Naive B cell (primary cell): ENCODE results near the gene CCDC124. TPM values are rescaled to one million over a fixed set of nuclear protein-coding genes. Genes with fewer than 3 reads are reported as not detected.
"Not testable (repeated sequence)": the region's sequence is repeated elsewhere in the genome, so short reads cannot be mapped to it uniquely, and the experiment has no call there.

Source experiments
- ATAC-seq, 2 donors: fragments of 150-1000 bp; cut with Tn5 transposase; 2 replicates each; pipeline ENCODE4 v1.10.0; 2021; ENCODE audit warnings: low read depth in 2 of 2, mild to moderate bottlenecking in 2 of 2, moderate library complexity in 2 of 2
- DNase-seq: peaks from one replicate; pipeline ENCODE4 v3.0.0; 2022
- H3K27ac Mint-ChIP-seq, 6 donors: one replicate each; pipeline ENCODE4 v1.8.0; 2020 to 2022; ENCODE audit warnings: mild to moderate bottlenecking in 6 of 6, mixed read lengths in 6 of 6, moderate library complexity in 5 of 6, inconsistent platforms in 2 of 6
- H3K27me3 Mint-ChIP-seq, 3 donors: one replicate each; pipeline ENCODE4 v1.8.0; 2021 to 2022; ENCODE audit warnings: mixed read lengths in 3 of 3, mild to moderate bottlenecking in 1 of 3
- H3K36me3 Mint-ChIP-seq, 2 donors: one replicate each; pipeline ENCODE4 v1.8.0; 2020 to 2022; ENCODE audit warnings: mixed read lengths in 2 of 2, inconsistent platforms in 1 of 2, mild to moderate bottlenecking in 1 of 2
- H3K4me1 Mint-ChIP-seq, 3 donors: one replicate each; pipeline ENCODE4 v1.8.0; 2020 to 2022; ENCODE audit warnings: mixed read lengths in 3 of 3, inconsistent platforms in 1 of 3, mild to moderate bottlenecking in 1 of 3, moderate library complexity in 1 of 3
- H3K4me3 Mint-ChIP-seq, 8 donors: one replicate each; pipeline ENCODE4 v1.8.0; 2020 to 2022; ENCODE audit warnings: mild to moderate bottlenecking in 8 of 8, mixed read lengths in 8 of 8, moderate library complexity in 8 of 8, inconsistent platforms in 2 of 8
- H3K9me3 Mint-ChIP-seq, 7 donors: one replicate each; pipeline ENCODE4 v1.8.0; 2020 to 2022; ENCODE audit warnings: mixed read lengths in 7 of 7, mild to moderate bottlenecking in 5 of 7, inconsistent platforms in 2 of 7, moderate library complexity in 1 of 7
- polyA plus RNA-seq, 6 donors: library from polyadenylated mRNA; unstranded; fragments of 300-500 nt; fragmentation: Illumina TruSeq; gene quantifications; one replicate each; pipeline ENCODE4 v1.2.3, GENCODE V29; 2021; ENCODE audit warnings: low read depth in 6 of 6

Gene CCDC124
- 10 to 100 TPM; 29.7 to 47.4 (median 32.6) TPM for polyA plus RNA-seq

DNA sequence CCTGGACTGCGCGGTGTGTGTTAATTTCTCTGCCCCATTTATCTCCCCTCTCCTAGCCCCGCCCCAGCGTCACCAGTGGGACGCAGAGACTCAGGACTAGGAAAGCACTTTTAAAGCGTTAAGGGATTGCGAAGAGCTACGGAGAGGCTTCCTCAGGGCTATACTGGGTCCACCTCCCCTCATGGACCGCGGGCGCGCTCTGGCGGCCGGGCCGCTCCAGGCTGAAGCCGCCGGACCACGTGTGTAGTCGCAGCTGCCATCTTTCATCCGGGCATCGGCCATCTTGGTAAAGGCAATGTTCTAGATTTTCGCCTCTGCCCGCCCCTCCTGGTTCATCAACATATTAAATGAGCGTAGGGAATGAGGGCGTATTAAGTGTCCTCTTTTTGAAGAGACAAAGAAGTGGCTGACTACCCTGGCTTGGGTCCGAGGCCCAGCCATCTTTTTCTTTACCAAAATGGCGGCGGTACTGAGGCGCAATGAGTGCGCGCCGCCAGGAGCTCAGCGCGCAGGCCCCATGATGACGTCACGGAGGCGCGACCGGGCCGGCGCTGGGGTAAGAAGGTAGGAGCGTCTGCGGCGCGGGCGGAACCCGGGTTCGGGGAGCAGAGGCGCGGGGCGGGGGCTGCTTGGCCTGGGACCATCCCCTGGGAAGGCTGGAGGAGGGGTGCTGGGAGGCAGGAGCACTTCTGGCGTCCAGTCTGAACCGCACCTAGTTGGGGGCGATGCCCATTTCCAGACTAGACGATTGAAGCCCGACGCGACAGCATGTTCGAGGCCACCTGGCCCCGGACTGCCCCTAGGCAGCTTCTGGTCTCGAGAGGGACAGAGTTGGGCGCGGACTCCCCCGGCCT is at the start of gene CCDC124:
TSS of gene CCDC124 (plus strand) at position 531 of the 854 bp plus-strand sequence. CDS start 3,406 bp downstream, outside the sequence.
- Mint-ChIP-seq H3K27me3 (no peaks in the 10 kb centered on the region), H3K4me1 (peaks cover 11 to 25% (median 18%) of the 10 kb centered on the region in 3 donors), H3K36me3 (no peaks in the 10 kb centered on the region), H3K9me3 (no peaks in the 10 kb centered on the region), H3K27ac (peak within 1 kb of the TSS; percentile 90 to 99 (median 98)), H3K4me3 (peak within 1 kb of the TSS; percentile 83 to 97 (median 94))
- DNase-seq (peak; percentile 94), ATAC-seq (peak; percentile 95 to 97)

DNA sequence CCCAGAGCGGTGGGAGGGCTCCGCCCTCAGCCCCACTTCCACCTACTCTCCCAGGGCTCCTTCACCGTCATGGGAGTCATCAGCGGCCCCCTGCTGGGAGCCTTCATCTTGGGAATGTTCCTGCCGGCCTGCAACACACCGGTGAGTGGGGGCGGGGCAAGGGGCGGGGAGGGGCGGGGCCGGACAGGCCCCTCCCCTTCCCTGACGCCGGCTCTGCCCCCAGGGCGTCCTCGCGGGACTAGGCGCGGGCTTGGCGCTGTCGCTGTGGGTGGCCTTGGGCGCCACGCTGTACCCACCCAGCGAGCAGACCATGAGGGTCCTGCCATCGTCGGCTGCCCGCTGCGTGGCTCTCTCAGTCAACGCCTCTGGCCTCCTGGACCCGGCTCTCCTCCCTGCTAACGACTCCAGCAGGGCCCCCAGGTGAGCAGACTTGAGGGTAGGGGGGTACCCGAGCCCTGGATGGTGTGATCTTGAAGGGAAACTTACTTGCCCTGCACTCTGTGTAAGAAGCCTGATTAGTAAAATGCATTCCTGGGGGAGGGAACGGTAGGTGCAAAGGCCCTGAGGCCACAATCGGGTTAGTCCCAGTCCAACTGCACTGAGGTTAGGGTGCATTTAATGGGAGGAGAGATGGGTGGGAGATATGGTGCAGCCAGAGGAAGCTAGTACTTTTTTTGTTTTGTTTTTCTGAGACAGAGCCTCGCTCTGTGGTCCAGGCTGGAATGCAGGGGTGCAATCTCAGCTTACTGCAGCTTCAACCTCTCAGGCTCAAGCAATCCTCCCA is 49.0 kb upstream of the CCDC124 start:
- Mint-ChIP-seq H3K4me1 (peaks cover 17 to 47% (median 25%) of the 10 kb centered on the region in 3 donors), H3K27me3 (no peaks in the 10 kb centered on the region), H3K4me3 (peak overlapping the region in 6 of 8 donors; percentile 52 to 80 (median 64)), H3K27ac (peak overlapping the region; percentile 63 to 94 (median 81)), H3K36me3 (no peaks in the 10 kb centered on the region), H3K9me3 (no peaks in the 10 kb centered on the region)
- DNase-seq (no peak), ATAC-seq (no peak)

GRCh38 chr19:17886515-17886914 is 46.3 kb upstream of the CCDC124 start:
- H3K4me3 Mint-ChIP-seq = peak overlapping the region in 5 of 8 donors; percentile 2 to 74 (median 44)
- no peak for DNase-seq

GRCh38 chr19:17887221-17887620 is 45.6 kb upstream of the CCDC124 start:
- Mint-ChIP-seq H3K4me3 (peak overlapping the region in 2 of 8 donors; percentile 56 to 57), H3K4me1 (peaks cover 12 to 41% (median 25%) of the 10 kb centered on the region in 3 donors)
- H3K9me3 Mint-ChIP-seq, H3K27me3 Mint-ChIP-seq, ATAC-seq, H3K27ac Mint-ChIP-seq, DNase-seq, H3K36me3 Mint-ChIP-seq: not testable (repeated sequence)

More at GRCh38 chr19:17886515-17886914, 46.3 kb upstream of the CCDC124 start:
- Mint-ChIP-seq H3K36me3 (no peaks in the 10 kb centered on the region), H3K27me3 (no peaks in the 10 kb centered on the region), H3K4me1 (peaks cover 12 to 41% (median 25%) of the 10 kb centered on the region in 3 donors), H3K27ac (peak overlapping the region in 4 of 6 donors; percentile 72 to 92 (median 86)), H3K9me3 (no peaks in the 10 kb centered on the region)
- no peak for ATAC-seq

GRCh38 chr19:17888260-17888659 is 44.6 kb upstream of the CCDC124 start:
- peaks cover 0 to 3% (median 2%) of the 10 kb centered on the region in 3 donors for H3K27me3 Mint-ChIP-seq
- peaks cover 15 to 51% (median 28%) of the 10 kb centered on the region in 3 donors for H3K4me1 Mint-ChIP-seq
- no peaks in the 10 kb centered on the region for H3K9me3 Mint-ChIP-seq
- no peaks in the 10 kb centered on the region for H3K36me3 Mint-ChIP-seq
- peak overlapping the region in 1 of 6 donors; percentile 64 for H3K27ac Mint-ChIP-seq
- DNase-seq (no peak), ATAC-seq (no peak)
- peak overlapping the region in 2 of 8 donors; percentile 42 to 44 for H3K4me3 Mint-ChIP-seq

DNA sequence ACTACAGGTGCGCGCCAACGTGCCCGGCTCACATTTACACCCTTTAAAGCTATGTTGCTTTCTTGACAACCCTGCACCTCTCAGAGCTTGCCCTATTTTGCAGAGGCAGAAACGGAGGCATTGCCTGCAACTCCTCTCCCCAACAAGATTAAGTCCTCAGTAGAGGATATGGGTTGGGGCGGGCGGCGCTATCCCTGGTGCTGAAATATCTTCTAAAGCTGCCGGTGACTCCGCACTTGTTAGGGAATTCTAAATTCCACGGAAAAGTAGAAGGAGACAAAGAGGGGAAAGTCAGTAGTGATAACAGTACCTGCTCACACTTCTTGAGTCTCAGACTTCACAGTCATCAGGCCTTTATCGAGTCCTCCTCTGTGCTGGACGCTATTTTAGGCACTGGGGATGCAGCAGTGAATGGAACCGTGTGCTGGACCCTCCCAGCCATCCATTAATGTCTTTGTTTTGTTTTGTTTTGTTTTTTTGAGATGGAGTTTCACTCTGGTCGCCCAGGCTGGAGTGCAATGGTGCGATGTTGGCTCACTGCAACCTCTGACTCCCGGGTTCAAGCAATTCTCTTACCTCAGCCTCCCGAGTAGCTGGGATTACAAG is 43.1 kb upstream of the CCDC124 start:
- H3K27ac Mint-ChIP-seq = no peak overlapping the region
- H3K36me3 Mint-ChIP-seq = no peaks in the 10 kb centered on the region
- peaks cover 12 to 42% (median 26%) of the 10 kb centered on the region in 3 donors for H3K4me1 Mint-ChIP-seq
- DNase-seq = no peak
- H3K9me3 Mint-ChIP-seq = no peaks in the 10 kb centered on the region
- no peak for ATAC-seq
- peaks cover 0 to 5% (median 3%) of the 10 kb centered on the region in 3 donors for H3K27me3 Mint-ChIP-seq
- H3K4me3 Mint-ChIP-seq = no peak overlapping the region

- Mint-ChIP-seq H3K9me3 (no peaks in the 10 kb centered on the region), H3K36me3 (no peaks in the 10 kb centered on the region), H3K27ac (peak overlapping the region in 1 of 6 donors; percentile 59), H3K4me1 (peaks cover 4 to 11% (median 6%) of the 10 kb centered on the region in 3 donors), H3K4me3 (peak overlapping the region in 1 of 8 donors; percentile 66), H3K27me3 (peaks cover 0 to 6% (median 3%) of the 10 kb centered on the region in 3 donors)
- ATAC-seq (no peak), DNase-seq (no peak)
Measured at GRCh38 chr19:17893766-17894165, 39.0 kb upstream of the CCDC124 start.

DNA sequence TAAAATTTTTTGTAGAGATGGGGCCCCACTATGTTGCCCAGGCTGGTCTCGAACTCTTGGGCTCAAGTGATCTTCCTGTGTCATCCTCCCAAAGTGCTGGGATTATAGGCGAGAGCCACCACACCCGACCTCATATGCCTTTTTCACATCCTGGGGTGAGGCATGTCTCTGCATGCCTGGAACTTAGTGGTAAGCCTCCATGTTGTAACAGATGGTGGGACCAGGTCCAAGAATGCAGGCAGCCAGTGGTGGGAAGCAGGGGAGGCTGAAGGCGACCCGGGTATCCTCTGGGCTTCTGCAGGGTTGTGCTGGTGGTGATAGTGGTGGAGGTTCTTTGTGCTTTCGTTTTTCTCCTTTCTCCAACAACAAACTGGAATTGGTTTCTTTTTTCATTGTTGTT is 30.1 kb upstream of the CCDC124 start:
- ATAC-seq (no peak), DNase-seq (no peak)
- H3K9me3 Mint-ChIP-seq = no peaks in the 10 kb centered on the region
- no peaks in the 10 kb centered on the region for H3K4me1 Mint-ChIP-seq
- H3K36me3 Mint-ChIP-seq = no peaks in the 10 kb centered on the region
- no peak overlapping the region for H3K4me3 Mint-ChIP-seq
- peaks cover 13 to 22% (median 14%) of the 10 kb centered on the region in 3 donors for H3K27me3 Mint-ChIP-seq
- H3K27ac Mint-ChIP-seq = no peak overlapping the region

DNA sequence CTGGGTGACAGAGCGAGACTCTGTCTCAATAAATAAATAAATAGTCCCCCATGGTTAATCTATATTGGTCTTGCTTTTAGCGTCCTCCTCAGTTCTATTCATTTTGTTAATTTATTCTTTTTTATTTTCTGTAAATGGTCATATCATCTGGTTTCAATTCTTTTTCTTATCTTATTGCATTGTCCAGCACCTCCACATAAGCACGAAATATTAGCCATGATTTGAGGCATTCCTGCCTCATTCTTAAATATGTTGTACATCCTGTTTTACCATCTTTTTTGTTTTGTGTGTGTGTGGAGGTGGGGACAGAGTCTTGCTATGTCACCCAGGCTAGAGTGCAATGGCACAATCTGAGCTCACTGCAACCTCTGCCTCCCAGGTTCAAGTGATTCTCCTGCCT is 24.6 kb upstream of the CCDC124 start:
- peaks cover 0 to 12% (median 8%) of the 10 kb centered on the region in 3 donors for H3K27me3 Mint-ChIP-seq
- DNase-seq (no peak), ATAC-seq (no peak)
- H3K4me1 Mint-ChIP-seq = peaks cover 0 to 3% (median 0%) of the 10 kb centered on the region in 3 donors
- no peak overlapping the region for H3K4me3 Mint-ChIP-seq
- no peak overlapping the region for H3K27ac Mint-ChIP-seq
- peaks cover 2 to 14% (median 7%) of the 10 kb centered on the region in 7 donors for H3K9me3 Mint-ChIP-seq
- peaks cover 0 to 7% of the 10 kb centered on the region in 2 donors for H3K36me3 Mint-ChIP-seq

DNA sequence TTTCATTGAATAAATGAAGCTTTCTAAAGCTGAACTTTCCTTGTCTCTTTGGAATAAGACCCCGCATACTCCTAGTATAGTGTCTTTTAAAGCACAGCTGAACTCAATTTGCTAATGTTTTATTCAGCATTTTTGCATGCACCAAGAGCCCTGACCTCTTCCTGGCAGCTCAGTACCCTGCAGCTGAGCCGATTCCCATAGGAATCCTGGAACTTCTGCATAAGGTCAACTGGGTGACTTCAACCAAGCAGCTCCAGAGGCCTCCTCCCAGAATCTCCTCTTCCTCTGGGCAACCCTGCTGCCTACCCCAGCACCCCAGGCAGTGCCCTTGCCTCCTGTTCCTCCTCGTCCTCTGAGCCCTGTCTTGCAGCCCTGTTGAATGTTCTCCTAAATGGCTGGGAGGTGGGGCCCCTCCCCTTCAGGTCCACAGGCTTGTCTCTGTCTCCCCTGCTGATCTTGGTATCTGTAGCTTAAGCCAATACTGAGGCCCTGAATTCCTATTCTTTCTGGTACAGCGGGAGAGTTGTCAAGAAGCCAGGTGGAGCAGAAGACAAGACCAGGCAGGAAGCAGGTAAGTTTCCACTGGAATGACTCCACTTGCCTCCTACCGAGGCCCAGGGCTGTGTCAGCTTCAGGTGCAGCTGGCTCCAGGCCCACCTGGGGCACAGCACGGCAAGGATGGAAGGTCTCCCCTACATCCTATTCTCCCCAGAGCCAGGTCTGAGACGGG is 23.6 kb upstream of the CCDC124 start:
- H3K27me3 Mint-ChIP-seq = peaks cover 0 to 15% (median 7%) of the 10 kb centered on the region in 3 donors
- DNase-seq (no peak), ATAC-seq (no peak)
- H3K27ac Mint-ChIP-seq = no peak overlapping the region
- H3K9me3 Mint-ChIP-seq = peaks cover 3 to 21% (median 12%) of the 10 kb centered on the region in 7 donors
- H3K4me3 Mint-ChIP-seq = no peak overlapping the region
- H3K36me3 Mint-ChIP-seq = peaks cover 0 to 7% of the 10 kb centered on the region in 2 donors
- peaks cover 0 to 3% (median 0%) of the 10 kb centered on the region in 3 donors for H3K4me1 Mint-ChIP-seq

DNA sequence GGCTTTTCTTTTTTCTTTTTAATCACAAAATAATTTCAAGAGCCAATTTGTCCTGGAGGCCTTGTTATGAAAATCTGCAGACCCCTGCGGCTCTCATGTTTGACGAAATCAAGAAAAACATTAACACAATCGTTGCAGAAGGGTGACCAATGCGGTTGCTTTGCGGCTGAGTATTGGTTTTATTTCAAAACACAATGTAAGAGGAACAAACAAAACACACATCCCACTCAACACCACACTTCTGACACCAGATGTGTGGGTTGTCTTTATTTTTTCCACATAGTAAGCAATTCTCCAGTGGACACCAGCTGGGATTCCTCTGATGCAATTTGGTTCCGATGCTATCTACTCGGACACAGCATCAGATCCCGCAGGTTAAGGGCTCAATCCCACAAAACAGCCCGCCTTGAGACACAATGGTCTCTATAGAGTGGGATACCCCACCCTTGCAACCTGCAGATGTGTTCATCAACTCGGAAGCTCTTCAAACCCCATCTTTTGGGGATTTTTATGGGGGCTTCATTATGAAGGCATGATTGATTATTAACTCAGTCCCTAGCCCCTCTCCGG is 21.9 kb upstream of the CCDC124 start:
- no peak overlapping the region for H3K4me3 Mint-ChIP-seq
- DNase-seq = no peak
- ATAC-seq = no peak
- no peak overlapping the region for H3K27ac Mint-ChIP-seq
- H3K36me3 Mint-ChIP-seq = peaks cover 0 to 7% of the 10 kb centered on the region in 2 donors
- peaks cover 0 to 3% (median 0%) of the 10 kb centered on the region in 3 donors for H3K4me1 Mint-ChIP-seq
- H3K9me3 Mint-ChIP-seq = peaks cover 3 to 21% (median 12%) of the 10 kb centered on the region in 7 donors
- H3K27me3 Mint-ChIP-seq = peaks cover 0 to 15% (median 7%) of the 10 kb centered on the region in 3 donors

DNA sequence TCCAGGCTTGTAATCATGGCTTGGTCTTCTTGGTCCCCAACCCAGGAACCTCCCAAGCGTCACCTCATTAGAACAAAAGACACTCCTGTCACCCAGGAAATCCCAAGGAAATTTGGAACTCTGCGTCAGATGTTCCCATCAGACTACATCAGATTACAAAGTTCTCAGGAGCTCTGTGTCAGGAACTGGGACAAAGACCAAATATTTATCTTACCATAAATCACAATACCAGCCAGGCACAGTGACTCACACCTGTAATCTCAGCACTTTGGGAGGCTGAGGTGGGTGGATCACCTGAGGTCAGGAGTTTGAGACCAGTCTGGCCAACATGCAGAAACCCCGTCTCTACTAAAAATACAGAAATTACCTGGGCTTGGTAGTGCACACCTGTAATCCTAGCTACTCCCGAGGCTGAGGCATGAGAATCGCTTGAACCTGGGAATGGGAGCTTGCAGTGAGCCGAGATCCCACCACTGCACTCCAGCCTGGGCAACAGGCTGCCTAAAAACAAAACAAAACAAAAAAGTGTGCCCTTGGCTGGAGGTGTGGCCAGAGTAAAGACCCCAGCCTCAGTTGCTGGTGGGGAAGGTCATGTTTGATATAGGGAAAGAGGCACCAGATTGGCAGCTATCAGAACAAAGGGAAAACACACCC is 16.7 kb upstream of the CCDC124 start:
- Mint-ChIP-seq H3K27ac (no peak overlapping the region), H3K36me3 (no peaks in the 10 kb centered on the region), H3K9me3 (peaks cover 0 to 11% (median 7%) of the 10 kb centered on the region in 7 donors), H3K4me3 (no peak overlapping the region), H3K27me3 (peaks cover 0 to 21% (median 5%) of the 10 kb centered on the region in 3 donors), H3K4me1 (no peaks in the 10 kb centered on the region)
- ATAC-seq = no peak
- DNase-seq = no peak
